ENCODE measurements around the gene B4GALNT1. TPM values are rescaled to one million over a fixed set of nuclear protein-coding genes. Genes with fewer than 3 reads are reported as not detected.
A peak's percentile ranks its signal among the peaks of the same experiment; 100 is the strongest.
"Not testable (repeated sequence)": the region's sequence is repeated elsewhere in the genome, so short reads cannot be mapped to it uniquely, and the experiment has no call there.

Gene B4GALNT1
- total and polyA plus RNA-seq, 2 donors (not counting 1 experiment from before 2014, with no cell fraction given) = 1.3 to 2.3 TPM

DNA sequence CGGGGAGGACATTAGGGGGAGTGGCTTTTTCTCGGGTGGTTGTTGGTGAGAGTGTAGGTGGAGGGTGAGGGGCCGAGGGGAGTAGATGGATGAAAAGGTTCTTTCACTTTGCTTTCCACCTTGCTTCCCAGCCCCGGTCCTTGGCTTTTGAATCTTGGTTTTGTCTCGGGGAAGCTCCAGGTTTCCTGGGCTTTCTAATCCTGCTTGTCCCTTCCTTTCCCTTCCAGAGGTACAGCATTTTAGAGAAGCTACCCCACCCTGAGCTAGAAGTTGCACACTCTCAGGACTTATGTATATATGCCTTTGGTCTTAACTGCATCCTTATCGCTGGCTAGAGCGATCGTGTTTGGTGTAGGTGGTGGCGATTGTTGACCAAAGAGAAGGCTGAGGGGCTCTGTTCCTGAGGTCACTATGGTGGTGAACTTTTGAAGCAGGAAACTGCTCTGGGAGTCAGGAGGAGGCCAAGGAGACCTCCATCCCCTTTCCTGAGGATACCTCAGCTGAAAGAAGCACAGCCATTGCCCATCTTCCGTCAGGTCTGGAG, 41.1 kb downstream of the B4GALNT1 start:
- Histone ChIP-seq H3K4me1 (ENCODE audit: control insufficient read depth, extremely low read depth, insufficient read depth, low read length) (peaks cover 5% of the 10 kb centered on the region), H3K4me3 (replicated peaks in 1 of 4; ENCODE audit: control extremely low read depth in 1 of 4, insufficient read depth in 1 of 4, low read depth in 3 of 4, low read length in 4 of 4) (peak overlapping the region; percentile 68 to 87 (median 78)), H3K79me2 (ENCODE audit: control insufficient read depth, insufficient read depth, low read length) (no peaks in the 10 kb centered on the region), H3K9ac (ENCODE audit: insufficient read depth, low read length) (no peak overlapping the region), H4K20me1 (ENCODE audit: control insufficient read depth, extremely low read depth, insufficient read depth, low read length) (no peaks in the 10 kb centered on the region), H2AFZ (ENCODE audit: low read length) (peak overlapping the region; percentile 88), H3K9me3 (ENCODE audit: control insufficient read depth, insufficient read depth, low read depth, low read length) (no peaks in the 10 kb centered on the region), H3K27ac (ENCODE audit: insufficient read depth, low read length) (no peak overlapping the region), H3K4me2 (ENCODE audit: extremely low read depth, insufficient read depth, low read length) (peak overlapping the region; percentile 91), H3K27me3 (ENCODE audit: control insufficient read depth, insufficient read depth, low read length) (peaks cover 4% of the 10 kb centered on the region), H3K36me3 (ENCODE audit: control insufficient read depth, insufficient read depth, low read length) (no peaks in the 10 kb centered on the region)
- no peak for TF ChIP-seq EZH2 (IDR thresholded peaks at IDR 0.05; ENCODE audit: low read length, missing control alignments)
- TF ChIP-seq, protein P1, sequence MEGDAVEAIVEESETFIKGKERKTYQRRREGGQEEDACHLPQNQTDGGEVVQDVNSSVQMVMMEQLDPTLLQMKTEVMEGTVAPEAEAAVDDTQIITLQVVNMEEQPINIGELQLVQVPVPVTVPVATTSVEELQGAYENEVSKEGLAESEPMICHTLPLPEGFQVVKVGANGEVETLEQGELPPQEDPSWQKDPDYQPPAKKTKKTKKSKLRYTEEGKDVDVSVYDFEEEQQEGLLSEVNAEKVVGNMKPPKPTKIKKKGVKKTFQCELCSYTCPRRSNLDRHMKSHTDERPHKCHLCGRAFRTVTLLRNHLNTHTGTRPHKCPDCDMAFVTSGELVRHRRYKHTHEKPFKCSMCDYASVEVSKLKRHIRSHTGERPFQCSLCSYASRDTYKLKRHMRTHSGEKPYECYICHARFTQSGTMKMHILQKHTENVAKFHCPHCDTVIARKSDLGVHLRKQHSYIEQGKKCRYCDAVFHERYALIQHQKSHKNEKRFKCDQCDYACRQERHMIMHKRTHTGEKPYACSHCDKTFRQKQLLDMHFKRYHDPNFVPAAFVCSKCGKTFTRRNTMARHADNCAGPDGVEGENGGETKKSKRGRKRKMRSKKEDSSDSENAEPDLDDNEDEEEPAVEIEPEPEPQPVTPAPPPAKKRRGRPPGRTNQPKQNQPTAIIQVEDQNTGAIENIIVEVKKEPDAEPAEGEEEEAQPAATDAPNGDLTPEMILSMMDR (conservative IDR thresholded peaks at IDR 0.05 in 1 of 2, IDR thresholded peaks at IDR 0.05 in 1 of 2; ENCODE audit: low read depth in 1 of 2, low read length in 2 of 2) = no peak
- DNase-seq (ENCODE audit: low read depth in 2 of 2) = no peak

DNA sequence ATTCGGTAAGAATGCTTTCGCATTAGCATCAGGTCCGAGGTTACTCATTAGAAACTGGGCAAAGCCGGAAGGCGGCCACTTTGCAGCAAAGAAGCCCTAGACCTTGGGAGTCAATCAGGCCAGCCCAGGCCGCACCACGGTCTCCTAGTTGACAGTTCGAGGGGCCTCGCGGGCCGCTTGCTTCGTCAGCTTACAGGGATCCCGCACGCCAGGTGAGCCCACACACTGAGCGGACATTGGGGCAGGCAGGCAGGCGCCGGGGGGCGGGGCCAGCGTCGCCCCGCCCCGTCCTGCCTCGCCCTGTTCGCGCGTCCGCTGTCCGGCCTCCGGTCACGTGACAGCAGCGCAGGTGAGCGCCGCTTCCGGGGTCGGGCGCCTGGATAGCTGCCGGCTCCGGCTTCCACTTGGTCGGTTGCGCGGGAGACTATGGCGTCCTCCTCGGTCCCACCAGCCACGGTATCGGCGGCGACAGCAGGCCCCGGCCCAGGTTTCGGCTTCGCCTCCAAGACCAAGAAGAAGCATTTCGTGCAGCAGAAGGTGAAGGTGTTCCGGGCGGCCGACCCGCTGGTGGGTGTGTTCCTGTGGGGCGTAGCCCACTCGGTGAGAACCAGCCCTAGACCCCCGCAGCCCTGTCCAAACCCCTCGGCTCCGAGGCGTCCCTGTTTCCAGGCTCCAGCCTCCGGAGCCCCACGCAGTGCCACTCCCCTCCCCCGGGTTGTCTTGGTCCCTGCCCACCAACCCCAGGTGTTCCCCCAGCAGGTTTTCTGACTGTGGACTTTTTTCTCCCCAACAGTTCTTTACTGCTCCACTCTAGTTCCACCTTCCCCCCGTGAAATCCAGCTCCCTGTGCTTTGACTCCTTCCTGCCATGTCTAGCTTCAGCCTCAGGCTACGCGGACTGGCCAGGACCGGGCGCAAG, 41.9 kb downstream of the B4GALNT1 start, which contains the start of gene PIP4K2C:
PIP4K2C (plus strand) TSS at position 329 of the 918 bp plus-strand sequence; CDS start at position 427, 98 bp downstream.
- H3K36me3 ChIP-seq (ENCODE audit: control insufficient read depth, insufficient read depth, low read length) = no peaks in the 10 kb centered on the region
- H3K79me2 ChIP-seq (ENCODE audit: control insufficient read depth, insufficient read depth, low read length) = no peaks in the 10 kb centered on the region
- peak; percentile 36 to 50 for DNase-seq (ENCODE audit: low read depth in 2 of 2)
- peaks cover 5% of the 10 kb centered on the region for H3K4me1 ChIP-seq (ENCODE audit: control insufficient read depth, extremely low read depth, insufficient read depth, low read length)
- H4K20me1 ChIP-seq (ENCODE audit: control insufficient read depth, extremely low read depth, insufficient read depth, low read length) = no peaks in the 10 kb centered on the region
- peaks cover 6% of the 10 kb centered on the region for H3K27me3 ChIP-seq (ENCODE audit: control insufficient read depth, insufficient read depth, low read length)
- H3K4me3 ChIP-seq (replicated peaks in 1 of 4; ENCODE audit: control extremely low read depth in 1 of 4, insufficient read depth in 1 of 4, low read depth in 3 of 4, low read length in 4 of 4) = peak within 1 kb of the TSS; percentile 68 to 87 (median 78)
- no peaks in the 10 kb centered on the region for H3K9me3 ChIP-seq (ENCODE audit: control insufficient read depth, insufficient read depth, low read depth, low read length)
- no peak for TF ChIP-seq EZH2 (IDR thresholded peaks at IDR 0.05; ENCODE audit: low read length, missing control alignments)
- TF ChIP-seq, protein P1 (conservative IDR thresholded peaks at IDR 0.05 in 1 of 2, IDR thresholded peaks at IDR 0.05 in 1 of 2; ENCODE audit: low read depth in 1 of 2, low read length in 2 of 2) = no peak
- peak within 1 kb of the TSS; percentile 88 for H2AFZ ChIP-seq (ENCODE audit: low read length)
- peak within 1 kb of the TSS; percentile 91 for H3K4me2 ChIP-seq (ENCODE audit: extremely low read depth, insufficient read depth, low read length)
- no peak within 1 kb of the TSS for H3K27ac ChIP-seq (ENCODE audit: insufficient read depth, low read length)
- H3K9ac ChIP-seq (ENCODE audit: insufficient read depth, low read length) = peak within 1 kb of the TSS; percentile 48

DNA sequence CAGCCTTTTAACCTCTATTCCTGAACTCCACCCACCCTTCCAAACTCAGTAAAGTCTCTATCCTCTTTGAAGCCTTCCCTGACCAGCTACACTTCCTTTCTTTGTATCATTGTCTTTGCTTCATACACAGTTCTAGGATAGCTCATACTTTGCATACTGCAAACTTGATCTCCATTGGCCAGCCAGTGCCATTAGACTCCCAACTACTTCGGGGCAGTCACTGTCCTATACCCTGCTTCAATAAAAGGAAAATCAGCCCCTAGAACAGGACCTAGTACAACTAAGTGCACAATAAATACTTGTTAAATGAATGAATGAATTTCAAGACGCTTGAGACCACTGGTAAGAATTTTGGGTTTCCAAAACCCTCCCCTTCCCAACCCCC, 42.5 kb downstream of the B4GALNT1 start:
- H3K4me2 ChIP-seq (ENCODE audit: extremely low read depth, insufficient read depth, low read length) = peak overlapping the region; percentile 91
- DNase-seq (ENCODE audit: low read depth in 2 of 2) = no peak
- TF ChIP-seq, protein P1 (conservative IDR thresholded peaks at IDR 0.05 in 1 of 2, IDR thresholded peaks at IDR 0.05 in 1 of 2; ENCODE audit: low read depth in 1 of 2, low read length in 2 of 2) = no peak
- TF ChIP-seq EZH2 (IDR thresholded peaks at IDR 0.05; ENCODE audit: low read length, missing control alignments) = no peak
- no peaks in the 10 kb centered on the region for H3K9me3 ChIP-seq (ENCODE audit: control insufficient read depth, insufficient read depth, low read depth, low read length)
- H3K27me3 ChIP-seq (ENCODE audit: control insufficient read depth, insufficient read depth, low read length) = peaks cover 6% of the 10 kb centered on the region
- H3K9ac ChIP-seq (ENCODE audit: insufficient read depth, low read length) = peak overlapping the region; percentile 48
- H3K36me3 ChIP-seq (ENCODE audit: control insufficient read depth, insufficient read depth, low read length) = no peaks in the 10 kb centered on the region
- H3K27ac ChIP-seq (ENCODE audit: insufficient read depth, low read length) = no peak overlapping the region
- peak overlapping the region; percentile 88 for H2AFZ ChIP-seq (ENCODE audit: low read length)
- H3K4me3 ChIP-seq (replicated peaks in 1 of 4; ENCODE audit: control extremely low read depth in 1 of 4, insufficient read depth in 1 of 4, low read depth in 3 of 4, low read length in 4 of 4) = peak overlapping the region; percentile 68 to 87 (median 78)
- no peaks in the 10 kb centered on the region for H3K79me2 ChIP-seq (ENCODE audit: control insufficient read depth, insufficient read depth, low read length)
- no peaks in the 10 kb centered on the region for H4K20me1 ChIP-seq (ENCODE audit: control insufficient read depth, extremely low read depth, insufficient read depth, low read length)
- H3K4me1 ChIP-seq (ENCODE audit: control insufficient read depth, extremely low read depth, insufficient read depth, low read length) = peaks cover 5% of the 10 kb centered on the region

DNA sequence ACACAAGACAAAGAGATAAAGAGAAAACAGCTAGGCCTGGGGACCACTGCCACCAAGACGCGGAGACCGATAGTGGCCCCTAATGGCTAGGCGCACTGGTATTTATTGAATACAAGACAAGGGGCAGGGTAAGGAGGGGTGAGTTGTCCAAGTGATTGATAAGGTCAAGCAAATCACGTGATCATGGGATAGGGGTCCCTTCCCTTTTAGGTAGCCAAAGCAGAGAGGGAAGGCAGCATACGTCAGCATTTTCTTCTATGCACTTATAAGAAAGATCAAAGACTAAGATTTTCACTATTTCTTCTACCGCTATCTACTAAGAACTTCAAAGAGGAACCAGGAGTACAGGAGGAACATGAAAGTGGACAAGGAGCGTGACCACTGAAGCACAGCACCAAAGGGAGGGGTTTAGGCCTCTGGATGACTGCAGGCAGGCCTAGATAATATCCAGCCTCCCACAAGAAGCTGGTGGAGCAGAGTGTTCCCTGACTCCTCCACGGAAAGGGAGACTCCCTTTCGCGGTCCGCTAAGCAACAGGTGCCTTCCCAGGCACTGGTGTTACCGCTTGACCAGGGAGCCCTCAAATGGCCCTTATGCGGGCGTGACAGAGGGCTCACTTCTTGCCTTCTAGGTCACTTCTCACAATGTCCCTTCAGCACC, 43.9 kb downstream of the B4GALNT1 start:
- H3K4me1 ChIP-seq (ENCODE audit: control insufficient read depth, extremely low read depth, insufficient read depth, low read length); H4K20me1 ChIP-seq (ENCODE audit: control insufficient read depth, extremely low read depth, insufficient read depth, low read length); H3K4me2 ChIP-seq (ENCODE audit: extremely low read depth, insufficient read depth, low read length); H3K9me3 ChIP-seq (ENCODE audit: control insufficient read depth, insufficient read depth, low read depth, low read length); H3K27ac ChIP-seq (ENCODE audit: insufficient read depth, low read length); H2AFZ ChIP-seq (ENCODE audit: low read length); H3K36me3 ChIP-seq (ENCODE audit: control insufficient read depth, insufficient read depth, low read length); H3K9ac ChIP-seq (ENCODE audit: insufficient read depth, low read length); H3K79me2 ChIP-seq (ENCODE audit: control insufficient read depth, insufficient read depth, low read length); H3K4me3 ChIP-seq (replicated peaks in 1 of 4; ENCODE audit: control extremely low read depth in 1 of 4, insufficient read depth in 1 of 4, low read depth in 3 of 4, low read length in 4 of 4); H3K27me3 ChIP-seq (ENCODE audit: control insufficient read depth, insufficient read depth, low read length); DNase-seq (ENCODE audit: low read depth in 2 of 2): not testable (repeated sequence)

Data from fibroblast of lung (primary cell).